Left kidney (tissue), 2 donors: ENCODE measurements around the gene PLXNB1. TPM values are rescaled to one million over a fixed set of nuclear protein-coding genes. Genes with fewer than 3 reads are reported as not detected.

Source experiments
- DNase-seq: peaks from one replicate; pipeline ENCODE4 v3.0.0-alpha.2; 2013
- polyA plus RNA-seq: library from polyadenylated mRNA; unstranded; fragments of 120-200 nt; gene quantifications from one replicate; pipeline ENCODE4 v1.2.1, GENCODE V29; 2013; ENCODE audit not compliant: insufficient read length

The PLXNB1 gene
- polyA plus RNA-seq, 1 donor, result 222 TPM

DNA sequence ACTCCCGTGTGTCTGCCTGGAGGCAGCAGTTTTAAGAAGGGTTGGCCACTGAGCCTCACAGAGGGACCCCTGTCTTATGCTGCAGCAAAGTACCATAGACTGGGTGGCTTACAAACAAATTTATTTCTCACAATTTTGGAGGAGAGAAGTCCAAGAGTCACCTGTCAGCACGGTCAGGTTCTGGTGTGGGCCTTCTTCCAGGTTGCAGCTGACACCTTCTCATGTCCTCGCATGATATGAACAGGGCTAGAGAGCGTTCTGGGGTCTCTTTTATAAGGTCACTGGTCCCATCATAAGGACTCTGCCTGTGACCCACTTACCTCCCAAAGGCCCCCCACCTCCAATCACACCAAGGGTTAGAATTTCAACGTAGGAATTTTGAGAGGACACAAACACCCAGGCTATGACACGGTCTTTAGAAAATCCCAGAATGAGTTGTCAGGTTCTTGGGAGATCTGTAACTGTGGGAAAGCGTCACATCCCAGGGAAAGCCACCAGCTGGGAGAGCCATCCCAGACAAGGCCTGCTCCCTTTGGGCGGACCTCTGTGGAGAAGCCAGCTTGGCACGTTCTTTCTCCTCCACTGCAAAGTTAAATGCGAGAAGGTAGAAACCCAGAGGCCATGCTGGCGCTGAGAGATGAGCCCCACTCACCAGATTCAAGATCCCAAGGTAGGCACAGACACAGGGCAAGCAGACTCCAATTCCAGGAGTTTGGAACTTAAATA is 58.1 kb downstream of the PLXNB1 start, which contains the start of gene FBXW12:
FBXW12 (plus strand) TSS at position 569 of the 726 bp plus-strand sequence. CDS start 549 bp downstream, outside the sequence.
- no peak for DNase-seq

DNA sequence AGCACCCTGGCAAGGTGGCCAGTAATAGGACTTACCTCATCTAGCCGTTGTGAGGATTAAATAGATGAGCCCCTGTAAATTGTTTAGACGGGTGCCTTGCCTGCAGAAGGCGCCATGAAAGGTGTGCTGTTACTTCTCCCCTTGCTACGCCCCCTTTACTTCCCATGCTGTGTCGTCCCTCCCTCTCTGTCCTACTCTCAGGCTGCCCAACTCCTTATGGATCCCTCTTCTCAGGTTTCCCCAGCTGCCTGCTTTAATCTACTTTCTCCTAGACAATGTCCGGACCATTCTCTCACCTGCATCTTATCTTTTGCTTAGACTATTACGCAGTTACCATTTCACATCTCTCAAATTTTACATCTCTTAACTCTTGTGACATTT is 59.6 kb downstream of the PLXNB1 start:
- DNase-seq, result peak; percentile 10

DNA sequence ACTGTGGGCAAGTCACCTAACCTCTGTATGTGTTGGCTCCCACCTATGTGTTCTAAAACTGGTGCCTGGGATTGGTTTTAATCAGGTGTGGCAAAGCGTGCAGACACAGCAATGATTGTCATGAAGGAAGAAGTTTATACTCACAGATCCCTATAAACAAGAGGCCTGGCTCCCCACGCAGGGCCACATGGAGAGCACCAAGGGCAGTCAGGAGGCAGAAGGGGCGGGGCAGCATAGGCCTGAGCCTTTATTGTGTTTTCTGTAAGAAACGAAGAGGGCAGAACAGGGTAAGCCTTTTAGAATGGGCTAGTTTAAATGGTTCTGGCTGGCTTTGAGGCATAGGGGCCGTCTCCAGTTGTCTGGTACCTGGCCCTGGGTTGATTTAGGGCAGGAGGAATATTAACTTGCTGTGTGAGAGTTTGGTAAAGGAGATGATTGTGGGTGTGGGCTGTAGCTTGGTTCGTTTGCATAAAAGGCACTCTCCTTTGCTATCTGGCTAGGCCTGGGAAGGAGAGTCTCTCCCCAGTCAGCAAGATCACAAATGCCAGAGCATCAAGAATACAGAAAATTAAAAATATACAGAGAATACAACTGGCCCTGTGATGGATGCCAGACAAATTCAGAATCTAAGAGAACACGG is 60.1 kb downstream of the PLXNB1 start:
- DNase-seq, result peak; percentile 7

DNA sequence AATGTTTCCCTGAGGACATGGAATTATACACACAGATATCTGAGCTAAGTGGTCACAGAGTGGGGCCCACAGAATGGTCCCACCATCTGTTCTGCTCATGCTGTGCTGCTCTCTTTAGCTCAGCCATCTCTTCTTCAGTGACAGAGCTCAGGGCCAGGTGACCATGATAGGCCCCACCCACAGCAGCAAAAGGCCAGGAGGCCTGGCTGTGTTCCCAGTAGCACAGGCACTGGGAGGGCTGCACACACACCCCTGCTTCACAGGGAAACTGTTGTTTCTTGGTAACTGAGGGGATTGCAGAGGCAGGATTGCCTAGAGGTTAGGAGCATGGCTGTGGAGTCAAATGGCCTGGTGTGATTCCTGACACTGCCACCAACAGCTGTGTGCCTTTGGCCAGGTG is 62.7 kb downstream of the PLXNB1 start:
- DNase-seq, result no peak

DNA sequence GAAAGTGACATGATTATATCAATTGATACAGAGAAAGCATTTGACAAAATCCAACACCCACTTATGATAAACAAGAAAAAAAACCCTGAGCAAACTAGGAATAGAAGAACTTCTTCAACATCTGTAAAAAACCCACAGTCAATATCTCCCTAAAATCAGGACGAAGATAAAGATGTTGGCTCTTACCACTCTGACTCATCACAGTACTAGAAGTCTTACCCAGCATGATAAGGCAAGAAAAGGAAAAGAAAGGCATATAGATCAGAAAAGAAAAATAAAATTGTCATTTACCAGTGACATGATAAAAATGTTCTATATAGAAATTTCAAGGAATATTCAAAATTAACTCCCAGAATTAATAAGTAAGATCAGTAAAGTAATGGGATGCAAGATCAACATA is 65.0 kb downstream of the PLXNB1 start:
- DNase-seq, result no peak

DNA sequence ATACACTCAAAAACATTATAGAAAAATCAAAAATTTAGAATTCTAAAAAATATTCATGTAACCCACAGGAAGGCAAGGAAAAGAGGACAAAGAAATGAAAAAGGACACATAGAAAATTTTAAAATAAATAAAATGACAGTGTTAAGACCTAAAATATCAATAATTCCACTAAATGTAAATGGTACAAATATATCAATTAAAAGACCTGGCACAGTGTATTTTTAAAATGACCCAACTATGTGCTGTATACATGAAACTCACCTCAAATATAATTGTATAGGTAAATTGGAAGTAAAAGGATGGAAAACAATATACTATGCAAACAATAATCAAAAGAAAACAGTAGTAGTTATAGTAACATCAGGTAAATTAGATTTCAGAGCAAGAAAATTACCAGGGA is 68.0 kb downstream of the PLXNB1 start:
- no peak for DNase-seq

DNA sequence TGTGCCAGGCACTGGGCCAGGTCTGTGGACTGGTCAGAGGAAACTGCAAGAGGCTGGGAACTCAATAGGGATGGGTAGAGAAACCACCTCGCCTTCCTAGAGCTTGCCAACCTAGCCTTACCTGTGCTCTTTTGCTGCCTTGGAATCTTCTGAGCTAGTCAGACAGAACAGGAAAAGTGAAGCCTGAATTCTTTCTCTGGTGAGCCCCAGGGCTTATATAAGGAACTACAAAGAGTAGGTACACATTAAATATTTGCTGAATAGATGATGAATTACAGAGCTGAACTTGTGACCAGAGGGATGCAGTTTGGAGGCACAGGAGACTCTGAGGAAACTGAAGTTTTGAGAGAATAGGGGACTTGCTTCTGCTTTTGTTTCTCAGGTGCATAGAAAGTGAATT is 73.5 kb downstream of the PLXNB1 start:
- no peak for DNase-seq

DNA sequence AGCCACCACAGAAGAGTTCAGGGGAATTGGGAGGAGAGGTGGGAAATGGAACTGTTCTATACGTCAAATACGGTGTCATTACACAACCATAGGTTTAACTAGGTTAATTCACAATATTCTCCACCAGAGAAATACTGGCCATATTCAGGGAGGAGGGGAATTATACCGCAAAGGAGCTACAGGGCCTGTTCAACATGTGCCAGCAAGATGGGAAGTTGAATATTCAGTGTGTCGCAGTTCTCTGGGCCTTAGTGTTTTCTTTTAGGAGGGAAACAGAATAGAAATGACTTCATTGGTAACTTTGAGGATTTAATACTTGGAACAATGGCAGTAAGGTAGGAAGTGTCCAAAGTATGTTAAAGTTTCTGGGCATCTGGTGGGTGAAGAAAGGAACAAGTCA is 75.9 kb downstream of the PLXNB1 start:
- DNase-seq, result no peak

Other genes with a start within 250 kb of the PLXNB1 start
- gene CDC25A, start 241.7 kb downstream of the PLXNB1 start, polyA plus RNA-seq, result 14.1 TPM
- gene CAMP, start 206.6 kb downstream of the PLXNB1 start, polyA plus RNA-seq, result 0.38 TPM
- 22.2 TPM for gene ZNF589, start 189.0 kb downstream of the PLXNB1 start, polyA plus RNA-seq
- gene NME6, start 128.7 kb downstream of the PLXNB1 start, polyA plus RNA-seq, result 36.9 TPM
- 0.43 TPM for gene SPINK8, start 96.4 kb downstream of the PLXNB1 start, polyA plus RNA-seq
- gene FBXW12, start 57.9 kb downstream of the PLXNB1 start, polyA plus RNA-seq, result 0.73 TPM
- 24.6 TPM for gene CCDC51, start 10.0 kb upstream of the PLXNB1 start, polyA plus RNA-seq
- 240 TPM for gene TMA7, start 10.2 kb upstream of the PLXNB1 start, polyA plus RNA-seq
- gene ATRIP, start 16.7 kb upstream of the PLXNB1 start, polyA plus RNA-seq, result 15.7 TPM
- 90.9 TPM for gene SHISA5, start 74.1 kb upstream of the PLXNB1 start, polyA plus RNA-seq
- gene PFKFB4, start 126.7 kb upstream of the PLXNB1 start, polyA plus RNA-seq, result 4.3 TPM
- gene UCN2, start 133.7 kb upstream of the PLXNB1 start, polyA plus RNA-seq, result 0.37 TPM
- gene COL7A1, start 165.2 kb upstream of the PLXNB1 start, polyA plus RNA-seq, result 21.6 TPM
- gene UQCRC1, start 179.6 kb upstream of the PLXNB1 start, polyA plus RNA-seq, result 269 TPM
- gene TMEM89, start 191.7 kb upstream of the PLXNB1 start, polyA plus RNA-seq, result not detected
- 31.8 TPM for gene SLC26A6, start 205.4 kb upstream of the PLXNB1 start, polyA plus RNA-seq
- gene CELSR3, start 232.8 kb upstream of the PLXNB1 start, polyA plus RNA-seq, result 1.1 TPM